ENCODE results near the gene SORT1. TPM values are rescaled to one million over a fixed set of nuclear protein-coding genes. Genes with fewer than 3 reads are reported as not detected.

Gene SORT1
- total RNA-seq, 2 experiments from 2014 or later, result 10.8 to 14.0 TPM

DNA sequence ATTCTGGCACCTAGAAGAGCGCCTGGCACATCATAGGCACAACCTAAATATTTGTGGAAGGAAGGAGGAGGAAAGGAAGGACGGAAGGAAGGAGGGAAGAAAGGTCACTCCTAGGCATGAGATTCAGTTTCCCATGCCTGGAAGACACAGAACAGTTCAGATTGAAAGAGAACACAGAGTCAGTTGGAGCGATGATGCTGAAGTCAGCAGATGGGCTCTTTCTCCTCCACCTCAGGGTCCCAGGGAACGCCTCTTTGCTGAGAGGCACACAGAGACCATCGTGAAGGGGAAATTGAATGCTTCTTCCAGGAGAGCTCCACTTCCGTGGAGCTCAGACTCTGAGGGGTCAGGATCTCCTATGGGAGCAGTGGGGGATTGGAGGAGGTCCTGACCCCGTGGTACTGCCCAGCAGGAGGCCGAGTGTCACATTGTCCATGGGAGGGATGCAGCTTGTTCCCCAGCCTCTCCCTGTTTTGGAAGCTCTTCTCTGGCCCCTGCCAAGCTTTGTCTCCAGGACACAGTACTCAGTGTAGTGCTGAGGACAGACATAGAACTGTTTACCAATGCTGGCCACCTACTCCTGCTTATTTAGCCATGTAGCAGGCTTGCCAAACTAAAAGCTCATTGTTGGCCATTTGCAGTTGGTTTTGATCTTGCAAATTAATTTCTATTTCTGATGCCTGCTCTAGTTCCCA is 93.3 kb downstream of the SORT1 start:
- no peaks in the 10 kb centered on the region for H3K36me3 Mint-ChIP-seq (ENCODE audit: low read depth)
- H3K4me1 Mint-ChIP-seq (ENCODE audit: low read depth), result no peaks in the 10 kb centered on the region
- CTCF ChIA-PET, result interaction anchor here (1.2 to 1.5 kb wide), 2 partner anchors 21 to 228 kb away, joined by 3 to 5 read pairs; partner anchors contain the start of gene PSRC1
- H3K27me3 Mint-ChIP-seq (ENCODE audit: low read depth), result no peaks in the 10 kb centered on the region
- no peak overlapping the region for H3K27ac Mint-ChIP-seq
- ATAC-seq (no peak), DNase-seq (no peak)
- H3K4me3 Mint-ChIP-seq, result no peak overlapping the region
- H3K9me3 Mint-ChIP-seq (ENCODE audit: insufficient read depth), result no peaks in the 10 kb centered on the region
- POLR2A ChIA-PET, result no interaction called here

DNA sequence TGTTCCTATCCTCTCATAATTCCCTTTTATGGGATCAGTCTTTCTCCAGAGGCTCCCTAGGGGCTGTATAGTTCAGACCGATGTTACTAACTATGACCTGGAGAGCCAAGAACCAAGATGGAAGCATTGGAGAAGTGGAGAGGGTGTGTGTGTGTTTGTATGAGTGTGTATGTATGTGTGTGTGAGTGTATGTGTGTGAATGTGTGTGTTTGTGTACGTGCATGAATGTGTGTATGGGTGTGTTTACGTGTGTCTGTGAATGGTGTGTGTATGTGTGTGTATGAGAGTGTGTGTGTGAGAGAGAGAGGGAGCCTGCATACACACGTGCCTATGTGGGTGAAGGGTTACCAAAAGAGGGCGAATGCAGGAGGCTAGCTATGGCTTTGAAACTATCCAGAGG is 95.8 kb downstream of the SORT1 start:
- CTCF ChIA-PET, result no interaction called here

DNA sequence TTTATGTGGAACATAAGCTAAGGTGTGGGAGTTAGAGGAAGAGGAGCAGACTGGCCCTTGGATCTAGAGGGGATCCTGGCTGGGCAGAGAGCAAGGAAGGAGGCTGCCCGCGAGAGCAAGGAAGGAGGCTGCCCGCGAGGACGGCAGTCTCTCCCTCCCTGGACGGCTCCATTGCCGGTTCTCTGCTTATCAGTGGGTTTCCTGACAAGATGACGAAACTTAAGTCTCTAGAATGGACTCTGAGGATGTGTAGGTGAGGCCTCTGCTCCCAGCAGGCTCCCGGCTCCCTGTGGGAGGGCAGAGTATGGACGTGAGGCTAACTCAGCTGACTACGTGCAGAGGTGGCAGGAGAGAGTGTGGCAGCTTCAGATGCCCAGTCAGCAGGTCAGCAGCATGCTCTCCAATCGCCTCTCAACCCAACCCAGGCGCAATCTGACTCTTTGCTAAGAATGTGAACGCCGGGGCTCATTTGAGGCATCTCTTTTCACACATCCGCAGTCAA is 97.0 kb downstream of the SORT1 start:
- ChIA-PET POLR2A (no interaction called here), CTCF (interaction anchor here (1.8 kb wide), 1 partner anchor 23 kb away, joined by 4 read pairs; no protein-coding TSS in a partner anchor)
- DNase-seq, result no peak

More for the DNA sequence above, 95.8 kb downstream of the SORT1 start:
- no peak for DNase-seq
- H3K36me3 Mint-ChIP-seq (ENCODE audit: low read depth), result no peaks in the 10 kb centered on the region
- no peak overlapping the region for H3K27ac Mint-ChIP-seq
- no peaks in the 10 kb centered on the region for H3K4me1 Mint-ChIP-seq (ENCODE audit: low read depth)
- no peaks in the 10 kb centered on the region for H3K27me3 Mint-ChIP-seq (ENCODE audit: low read depth)
- H3K4me3 Mint-ChIP-seq, result no peak overlapping the region
- no peaks in the 10 kb centered on the region for H3K9me3 Mint-ChIP-seq (ENCODE audit: insufficient read depth)
- POLR2A ChIA-PET, result no interaction called here
- ATAC-seq, result no peak

DNA sequence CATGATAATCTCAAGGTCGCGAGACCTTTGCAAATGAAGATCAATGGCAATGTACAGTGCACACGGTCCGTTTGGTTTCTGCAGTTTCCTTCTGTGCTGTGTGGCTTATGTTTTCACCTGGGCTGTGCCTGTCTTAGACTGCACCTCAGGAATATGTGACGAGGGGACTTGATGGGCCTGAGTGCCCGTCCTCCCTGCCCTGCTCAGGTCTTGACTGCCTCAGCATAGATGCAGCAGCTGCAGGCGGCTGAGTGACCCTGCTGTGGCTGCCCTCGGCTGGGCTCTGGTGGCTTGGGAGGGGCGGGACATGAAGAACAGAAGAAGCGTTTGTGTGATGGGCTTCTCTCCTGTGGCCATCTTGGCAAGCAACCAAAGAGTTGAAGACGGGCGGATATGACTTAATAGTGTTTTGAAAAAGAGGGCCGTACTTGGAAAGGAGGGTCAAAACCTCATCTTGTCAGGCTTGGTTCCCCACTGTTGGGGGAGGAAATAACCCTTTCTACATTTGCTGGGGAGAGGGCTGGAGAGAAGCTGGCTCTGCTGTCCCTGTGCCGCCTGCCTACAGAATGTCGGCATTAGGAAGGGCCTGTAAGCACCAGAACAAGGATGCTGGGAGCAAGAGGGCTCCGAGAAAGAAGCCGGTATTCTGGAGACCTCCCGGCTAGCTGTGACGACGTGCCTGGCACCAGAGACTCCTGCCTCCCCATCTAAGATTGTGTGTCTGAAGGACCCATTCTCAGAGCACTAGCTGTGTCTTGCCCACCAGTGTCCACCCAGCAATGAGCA is 98.0 kb downstream of the SORT1 start:
- Mint-ChIP-seq H3K4me3 (no peak overlapping the region), H3K27ac (no peak overlapping the region), H3K9me3 (ENCODE audit: insufficient read depth) (no peaks in the 10 kb centered on the region), H3K36me3 (ENCODE audit: low read depth) (no peaks in the 10 kb centered on the region), H3K27me3 (ENCODE audit: low read depth) (peaks cover 8% of the 10 kb centered on the region), H3K4me1 (ENCODE audit: low read depth) (peaks cover 2% of the 10 kb centered on the region)
- no peak for DNase-seq
- ChIA-PET POLR2A (no interaction called here), CTCF (interaction anchor here (1.8 kb wide), 1 partner anchor 22 kb away, joined by 4 read pairs; no protein-coding TSS in a partner anchor)
- ATAC-seq, result no peak

More for the DNA sequence above, 97.0 kb downstream of the SORT1 start:
- H3K4me3 Mint-ChIP-seq, result no peak overlapping the region
- H3K4me1 Mint-ChIP-seq (ENCODE audit: low read depth), result peaks cover under 1% of the 10 kb centered on the region
- no peak for ATAC-seq
- H3K27me3 Mint-ChIP-seq (ENCODE audit: low read depth), result peaks cover under 1% of the 10 kb centered on the region
- no peaks in the 10 kb centered on the region for H3K9me3 Mint-ChIP-seq (ENCODE audit: insufficient read depth)
- no peak overlapping the region for H3K27ac Mint-ChIP-seq
- H3K36me3 Mint-ChIP-seq (ENCODE audit: low read depth), result no peaks in the 10 kb centered on the region

DNA sequence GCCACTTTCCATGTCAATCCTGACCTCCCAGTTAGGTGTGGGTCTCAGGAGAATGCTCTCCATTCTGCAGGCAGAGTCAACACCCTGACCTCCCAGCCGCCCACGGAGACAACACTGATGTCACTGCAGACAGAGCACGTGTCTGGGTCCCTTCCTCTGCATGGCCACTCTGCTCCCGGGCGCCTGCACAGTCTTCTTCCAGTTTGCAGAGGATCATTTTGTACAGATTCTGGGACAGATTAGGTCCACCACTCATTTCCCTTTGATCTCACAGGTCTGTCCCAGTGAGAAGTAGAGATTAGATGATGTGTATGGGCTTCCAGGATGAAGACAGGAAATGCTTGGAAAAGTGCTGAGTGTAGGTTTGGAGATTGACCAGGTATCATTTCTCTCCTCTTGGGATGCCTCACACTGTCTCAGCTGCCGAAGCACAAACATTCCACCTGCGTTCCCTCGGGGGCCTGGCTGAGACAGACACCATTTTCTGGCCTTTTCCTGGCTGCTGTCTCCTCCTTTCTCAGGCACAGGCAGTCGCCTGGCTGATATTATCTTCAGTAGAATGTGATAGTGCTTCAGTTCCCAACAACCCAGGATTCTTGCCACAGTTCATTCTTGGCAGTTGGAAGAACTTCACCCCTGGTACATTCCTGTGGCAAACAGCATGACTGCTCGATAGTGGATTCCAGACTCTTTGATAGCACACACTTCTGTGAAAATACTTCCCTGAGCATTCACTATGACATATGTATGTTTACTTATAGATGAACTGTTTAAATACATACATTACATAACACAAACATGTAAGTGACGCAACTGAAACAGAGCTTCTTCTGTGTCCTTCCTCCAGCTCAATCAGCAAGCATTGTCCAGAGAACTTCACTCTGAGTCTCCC is 98.8 kb downstream of the SORT1 start:
- no peak overlapping the region for H3K4me3 Mint-ChIP-seq
- ChIA-PET CTCF (interaction anchor here (1.8 kb wide), 1 partner anchor 22 kb away, joined by 4 read pairs; no protein-coding TSS in a partner anchor), POLR2A (no interaction called here)
- DNase-seq (no peak), ATAC-seq (no peak)
- H3K36me3 Mint-ChIP-seq (ENCODE audit: low read depth), result no peaks in the 10 kb centered on the region
- no peak overlapping the region for H3K27ac Mint-ChIP-seq
- peaks cover 2% of the 10 kb centered on the region for H3K4me1 Mint-ChIP-seq (ENCODE audit: low read depth)
- peaks cover 16% of the 10 kb centered on the region for H3K27me3 Mint-ChIP-seq (ENCODE audit: low read depth)
- no peaks in the 10 kb centered on the region for H3K9me3 Mint-ChIP-seq (ENCODE audit: insufficient read depth)

DNA sequence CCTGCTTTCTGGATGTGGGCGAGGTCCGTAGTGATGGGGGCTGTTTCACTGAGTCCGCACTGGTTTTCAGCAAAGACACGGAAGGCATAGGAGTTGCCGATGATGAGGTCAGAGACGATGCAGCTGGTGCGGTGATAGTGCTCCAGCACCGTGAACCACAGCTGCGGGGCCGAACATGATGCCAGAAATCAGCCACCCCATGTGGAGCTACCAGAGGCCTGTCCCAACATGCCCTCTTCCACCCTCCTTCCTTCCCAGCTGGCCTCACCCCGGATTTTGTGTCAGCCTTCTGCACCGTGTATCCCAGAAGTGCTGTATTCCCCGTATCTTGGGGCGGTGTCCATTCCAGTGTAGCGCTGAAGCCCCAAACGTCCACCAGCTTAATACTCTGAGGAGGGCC is 100.9 kb downstream of the SORT1 start:
- H3K36me3 Mint-ChIP-seq (ENCODE audit: low read depth), result no peaks in the 10 kb centered on the region
- peaks cover 2% of the 10 kb centered on the region for H3K4me1 Mint-ChIP-seq (ENCODE audit: low read depth)
- ChIA-PET POLR2A (no interaction called here), CTCF (interaction anchor here (1.2 kb wide), 1 partner anchor 20 kb away, joined by 4 read pairs; no protein-coding TSS in a partner anchor)
- H3K27ac Mint-ChIP-seq, result no peak overlapping the region
- DNase-seq (no peak), ATAC-seq (no peak)
- no peak overlapping the region for H3K4me3 Mint-ChIP-seq
- peaks cover 20% of the 10 kb centered on the region for H3K27me3 Mint-ChIP-seq (ENCODE audit: low read depth)
- no peaks in the 10 kb centered on the region for H3K9me3 Mint-ChIP-seq (ENCODE audit: insufficient read depth)

DNA sequence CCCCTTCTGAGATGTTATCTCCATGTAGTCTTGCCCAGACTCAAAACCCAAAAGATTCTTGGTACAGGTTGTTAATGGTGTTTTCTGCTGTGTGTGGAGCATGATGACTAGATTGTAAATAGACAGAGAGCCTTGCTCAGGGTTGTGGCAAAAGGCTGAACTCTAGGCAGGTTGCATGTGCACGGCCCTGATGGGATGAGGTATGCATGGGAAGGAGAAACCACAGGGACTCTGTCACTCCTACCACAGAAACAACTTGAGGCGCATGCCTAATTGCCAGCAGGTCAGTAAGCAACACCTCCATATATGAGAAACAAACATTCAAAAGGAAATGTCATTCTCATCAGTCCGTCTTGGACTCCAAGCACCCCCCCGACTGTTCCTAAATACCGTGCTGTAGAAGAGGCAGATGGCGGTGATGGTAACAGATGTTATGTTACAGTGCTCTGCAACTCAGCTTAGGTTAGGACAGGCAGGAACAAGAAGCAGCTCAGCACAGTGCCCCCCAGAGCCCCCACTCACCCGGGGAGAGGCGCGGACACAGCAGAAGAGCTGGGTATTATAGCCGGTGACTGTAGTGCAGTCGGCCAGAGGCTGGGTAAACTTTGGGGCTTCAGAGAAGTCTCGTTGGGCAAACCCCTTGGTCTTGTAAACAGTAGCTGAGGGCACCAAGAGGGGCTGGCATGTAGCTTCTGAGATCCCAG is 101.9 kb downstream of the SORT1 start:
- H3K27me3 Mint-ChIP-seq (ENCODE audit: low read depth), result peaks cover 20% of the 10 kb centered on the region

DNA sequence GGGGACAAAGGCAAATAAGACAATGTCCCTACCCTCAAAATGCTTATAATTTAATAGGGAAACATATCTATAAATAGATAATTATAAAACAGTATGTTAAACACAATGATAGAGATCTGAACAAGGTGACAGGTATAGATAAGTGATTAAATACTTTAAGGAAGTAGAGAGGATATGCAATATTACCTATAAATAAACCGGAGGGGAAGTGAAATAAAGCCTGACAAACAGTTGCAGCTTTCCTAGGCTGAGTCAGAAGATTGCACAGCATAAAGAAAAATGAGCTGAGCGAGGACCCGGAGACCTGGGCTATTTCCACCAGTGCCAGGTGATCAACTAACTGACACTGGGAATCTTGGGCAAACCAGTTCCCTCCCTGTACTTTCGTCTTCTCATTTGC is 103.2 kb downstream of the SORT1 start:
- no peak for DNase-seq
- Mint-ChIP-seq H3K36me3 (ENCODE audit: low read depth) (no peaks in the 10 kb centered on the region), H3K4me3 (no peak overlapping the region), H3K27ac (no peak overlapping the region), H3K4me1 (ENCODE audit: low read depth) (peaks cover 2% of the 10 kb centered on the region), H3K27me3 (ENCODE audit: low read depth) (peaks cover 22% of the 10 kb centered on the region), H3K9me3 (ENCODE audit: insufficient read depth) (no peaks in the 10 kb centered on the region)
- CTCF ChIA-PET, result no interaction called here
- ATAC-seq, result no peak
- POLR2A ChIA-PET, result no interaction called here

More for the DNA sequence above, 101.9 kb downstream of the SORT1 start:
- ChIA-PET POLR2A (no interaction called here), CTCF (no interaction called here)
- H3K9me3 Mint-ChIP-seq (ENCODE audit: insufficient read depth), result no peaks in the 10 kb centered on the region
- no peak for DNase-seq
- H3K27ac Mint-ChIP-seq, result no peak overlapping the region
- peaks cover 2% of the 10 kb centered on the region for H3K4me1 Mint-ChIP-seq (ENCODE audit: low read depth)
- no peak for ATAC-seq
- H3K36me3 Mint-ChIP-seq (ENCODE audit: low read depth), result no peaks in the 10 kb centered on the region
- no peak overlapping the region for H3K4me3 Mint-ChIP-seq

DNA sequence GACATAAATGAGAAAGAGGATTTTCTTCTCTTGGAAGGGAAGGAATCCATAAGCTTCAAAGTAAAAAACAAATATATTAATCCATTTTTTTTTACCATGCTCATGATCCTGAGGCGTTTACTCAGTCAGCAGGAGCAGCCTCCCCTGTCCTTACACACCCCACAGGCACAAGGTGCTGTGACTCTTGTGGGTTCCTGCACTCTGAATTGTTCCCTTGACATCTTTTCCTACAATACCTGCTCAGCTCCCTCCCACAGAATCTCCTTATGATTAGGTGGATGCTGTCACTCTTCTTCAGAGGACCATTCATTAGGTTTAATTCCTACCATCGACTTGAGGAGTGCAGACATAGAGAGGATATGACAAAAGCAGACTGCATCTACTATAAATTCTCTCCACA is 104.7 kb downstream of the SORT1 start:
- POLR2A ChIA-PET, result no interaction called here
- no peaks in the 10 kb centered on the region for H3K36me3 Mint-ChIP-seq (ENCODE audit: low read depth)
- H3K4me1 Mint-ChIP-seq (ENCODE audit: low read depth), result peaks cover 2% of the 10 kb centered on the region
- DNase-seq (no peak), ATAC-seq (no peak)
- no peaks in the 10 kb centered on the region for H3K9me3 Mint-ChIP-seq (ENCODE audit: insufficient read depth)
- no peak overlapping the region for H3K4me3 Mint-ChIP-seq
- CTCF ChIA-PET, result interaction anchor here (1.5 kb wide), 1 partner anchor 108 kb away, joined by 3 read pairs; no protein-coding TSS in a partner anchor
- no peak overlapping the region for H3K27ac Mint-ChIP-seq
- peaks cover 31% of the 10 kb centered on the region for H3K27me3 Mint-ChIP-seq (ENCODE audit: low read depth)

DNA sequence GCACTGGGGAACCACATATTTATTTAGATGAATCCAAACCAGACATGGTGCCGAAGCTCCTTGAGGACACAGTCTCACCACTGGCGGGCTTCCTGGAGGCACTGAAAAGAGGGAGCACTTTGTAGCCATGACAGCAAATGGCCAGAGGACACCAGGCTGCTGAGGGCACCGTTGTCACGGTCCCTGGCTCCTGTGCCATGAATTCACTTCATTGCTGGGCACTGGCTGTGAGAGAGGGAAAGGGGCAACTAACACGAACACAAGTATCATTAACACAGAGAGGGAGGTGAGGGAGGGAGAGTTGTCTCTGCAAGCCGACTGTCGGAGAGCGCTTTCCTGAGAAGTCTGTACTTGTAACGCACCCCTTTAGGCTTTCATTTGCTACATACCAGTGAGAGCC is 105.4 kb downstream of the SORT1 start:
- no peak overlapping the region for H3K27ac Mint-ChIP-seq
- H3K36me3 Mint-ChIP-seq (ENCODE audit: low read depth), result no peaks in the 10 kb centered on the region
- no peaks in the 10 kb centered on the region for H3K9me3 Mint-ChIP-seq (ENCODE audit: insufficient read depth)
- peaks cover 2% of the 10 kb centered on the region for H3K4me1 Mint-ChIP-seq (ENCODE audit: low read depth)
- ChIA-PET CTCF (interaction anchor here (1.5 kb wide), 1 partner anchor 109 kb away, joined by 3 read pairs; no protein-coding TSS in a partner anchor), POLR2A (no interaction called here)
- H3K27me3 Mint-ChIP-seq (ENCODE audit: low read depth), result peaks cover 35% of the 10 kb centered on the region
- H3K4me3 Mint-ChIP-seq, result no peak overlapping the region
- ATAC-seq (no peak), DNase-seq (no peak)

DNA sequence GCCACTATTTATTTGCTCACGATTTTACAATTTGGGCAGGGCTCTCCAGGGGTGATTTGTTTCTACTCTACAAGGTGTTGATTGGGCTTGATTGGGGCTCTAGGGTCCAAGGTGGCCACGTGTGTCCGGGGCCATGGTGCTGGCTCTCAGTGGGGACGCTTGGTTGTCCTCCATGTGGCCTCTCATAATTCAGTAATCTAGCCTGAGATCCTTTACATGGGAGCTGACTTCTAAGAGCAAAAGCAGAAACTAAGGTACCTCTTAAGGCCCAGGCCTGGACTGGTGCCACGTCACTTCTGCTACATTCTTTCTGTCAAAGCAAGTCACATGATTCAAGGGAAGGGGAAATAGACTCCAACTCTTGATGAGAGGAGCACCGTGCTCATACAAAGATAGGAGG is 106.7 kb downstream of the SORT1 start:
- H3K4me3 Mint-ChIP-seq, result no peak overlapping the region
- no peak overlapping the region for H3K27ac Mint-ChIP-seq
- peaks cover 37% of the 10 kb centered on the region for H3K27me3 Mint-ChIP-seq (ENCODE audit: low read depth)
- no peaks in the 10 kb centered on the region for H3K9me3 Mint-ChIP-seq (ENCODE audit: insufficient read depth)
- CTCF ChIA-PET, result interaction anchor here (1.5 kb wide), 1 partner anchor 108 kb away, joined by 5 read pairs; no protein-coding TSS in a partner anchor
- H3K36me3 Mint-ChIP-seq (ENCODE audit: low read depth), result no peaks in the 10 kb centered on the region
- DNase-seq (no peak), ATAC-seq (no peak)
- POLR2A ChIA-PET, result no interaction called here
- peaks cover 2% of the 10 kb centered on the region for H3K4me1 Mint-ChIP-seq (ENCODE audit: low read depth)

All from activated CD8-positive, alpha-beta T cell treated with anti-CD3 and anti-CD28 coated beads, Interleukin-2, amount 10 ng/mL, durations not matched to agents 7 days and 5 days (primary cell).